Esophagus muscularis mucosa (tissue), 4 donors: ENCODE measurements around the gene EIF2S2. TPM values are rescaled to one million over a fixed set of nuclear protein-coding genes. Genes with fewer than 3 reads are reported as not detected.

Source experiments
- DNase-seq: peaks from one replicate; pipeline ENCODE4 v3.0.0-alpha.2; 2017; ENCODE audit errors: extremely low spot score
- H3K27ac ChIP-seq, 4 donors: fragments of 200-600 bp; sonication (generic); replicated peaks in 1 of 4; 1 replicate in 3 of 4; 2 replicates in 1 of 4; pipeline ENCODE4 v1.5.1; 2016 to 2019; ENCODE audit warnings: mild to moderate bottlenecking in 1 of 4
- H3K27me3 ChIP-seq, 4 donors: fragments of 200-600 bp; sonication (generic); one replicate each; pipeline versions ENCODE4 v1.5.1 to v1.6.0; 2016 to 2019
- H3K36me3 ChIP-seq, 4 donors: fragments of 200-600 bp; sonication (generic); one replicate each; pipeline ENCODE4 v1.5.1; 2016 to 2019
- H3K4me1 ChIP-seq, 4 donors: fragments of 200-600 bp; sonication (generic); one replicate each; pipeline ENCODE4 v1.5.1; 2016 to 2019
- H3K4me3 ChIP-seq, 4 donors: fragments of 200-600 bp; sonication (generic); 1 replicate in 2 of 4; 2 replicates in 2 of 4; pipeline ENCODE4 v1.5.1; 2016 to 2019; ENCODE audit warnings: mild to moderate bottlenecking in 4 of 4, moderate library complexity in 1 of 4
- H3K9me3 ChIP-seq, 4 donors: fragments of 200-600 bp; sonication (generic); 1 replicate in 3 of 4; 2 replicates in 1 of 4; pipeline ENCODE4 v1.5.1; 2016 to 2019
- EP300 ChIP-seq: sonication (generic); formaldehyde crosslinking; IDR thresholded peaks from one replicate; pipeline ENCODE4 v1.6.1; 2017; ENCODE audit warnings: antibody characterized with exemption
- POLR2A ChIP-seq: fragments of 450-650 bp; IDR thresholded peaks from one replicate; pipeline ENCODE4 v1.6.1; 2017; ENCODE audit warnings: antibody characterized with exemption, moderate library complexity, mild to moderate bottlenecking, low read depth
- POLR2AphosphoS5 ChIP-seq, 2 donors: sonication (generic); formaldehyde crosslinking; IDR thresholded peaks; one replicate each; pipeline ENCODE4 v1.6.1; 2017; ENCODE audit warnings: antibody characterized with exemption in 2 of 2
- WGBS: methylation state at CpG from one replicate; pipeline ENCODE4 v1.1.5; 2018; 5-methylcytosine and 5-hydroxymethylcytosine counted together
- intact Hi-C: fragments of 100-400 bp; cut with DNase I; formaldehyde crosslinking; loops from one replicate; pipeline ENCODE4 v1.15.1; 2023
- total RNA-seq, 4 donors: library from RNA; depleted of rRNA; stranded (reverse); fragments of >200 nt; gene quantifications; one replicate each; pipeline versions ENCODE4 v1.1.0 to v1.2.1, GENCODE V29; 2016
- TF ChIP-seq, protein P1 (sequence below), 3 experiments: fragments of 200-600 bp in 2 of 3; fragments of 450-650 bp in 1 of 3; sonication (generic) in 2 of 3; IDR thresholded peaks; one replicate each; pipeline ENCODE4 v1.5.1; 2017 to 2019; ENCODE audit warnings: antibody characterized with exemption in 3 of 3, mild to moderate bottlenecking in 2 of 3, moderate library complexity in 1 of 3

The EIF2S2 gene
- total RNA-seq, 4 donors from 2014 or later, result 48.6 to 64.2 (median 58.7) TPM

DNA sequence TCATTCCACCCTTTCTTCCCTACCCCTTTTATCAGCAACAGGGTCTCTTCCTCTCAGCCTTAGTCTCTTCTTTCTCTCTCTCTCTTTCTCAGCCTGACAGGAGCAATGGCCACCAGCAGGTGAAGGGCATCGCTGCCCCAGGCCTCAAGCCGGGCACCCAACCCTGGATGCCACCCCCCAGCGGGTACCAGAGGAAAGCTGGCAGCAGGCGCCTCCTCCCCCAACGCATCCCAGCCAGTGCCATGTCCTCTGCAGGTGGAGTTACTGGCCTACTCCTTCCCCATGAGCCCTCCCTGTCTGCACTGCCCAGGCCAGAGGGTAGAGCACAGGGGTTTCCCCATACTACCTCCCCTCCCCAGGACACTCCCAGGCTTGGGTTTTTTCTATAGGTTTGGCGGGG lies 32.2 kb downstream of the EIF2S2 start:
- intact Hi-C loops, result no loop called here

DNA sequence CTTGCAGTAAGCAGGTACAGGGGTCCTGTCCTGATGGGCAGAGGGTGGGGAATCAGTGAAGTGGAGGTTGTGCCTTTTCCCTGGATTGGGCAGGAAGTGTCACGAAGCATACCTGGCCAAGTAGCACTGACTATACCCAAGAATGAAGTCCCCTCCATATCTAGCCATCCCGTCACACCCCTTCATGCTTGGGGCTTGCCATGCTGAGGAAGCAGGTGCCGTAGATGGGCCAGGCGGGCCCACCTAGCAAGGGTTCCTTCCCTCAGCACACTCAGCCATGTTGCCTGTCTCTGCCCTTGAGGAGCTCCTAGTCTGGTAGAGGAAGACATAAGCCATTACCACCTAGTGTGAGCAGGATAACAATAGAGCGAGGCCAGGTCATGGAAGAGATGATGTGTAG lies 33.5 kb downstream of the EIF2S2 start:
- H3K4me1 ChIP-seq, result peaks cover 13 to 21% (median 13%) of the 10 kb centered on the region in 4 donors
- 100% methylated on average over 5 of the region's 5 CpGs for WGBS
- intact Hi-C loops, result no loop called here
- H3K27ac ChIP-seq, result no peak overlapping the region
- no peaks in the 10 kb centered on the region for H3K9me3 ChIP-seq
- H3K4me3 ChIP-seq, result no peak overlapping the region
- H3K36me3 ChIP-seq, result peaks cover 9 to 86% (median 79%) of the 10 kb centered on the region in 4 donors
- no peaks in the 10 kb centered on the region for H3K27me3 ChIP-seq
- DNase-seq, result no peak
- TF ChIP-seq, protein P1, sequence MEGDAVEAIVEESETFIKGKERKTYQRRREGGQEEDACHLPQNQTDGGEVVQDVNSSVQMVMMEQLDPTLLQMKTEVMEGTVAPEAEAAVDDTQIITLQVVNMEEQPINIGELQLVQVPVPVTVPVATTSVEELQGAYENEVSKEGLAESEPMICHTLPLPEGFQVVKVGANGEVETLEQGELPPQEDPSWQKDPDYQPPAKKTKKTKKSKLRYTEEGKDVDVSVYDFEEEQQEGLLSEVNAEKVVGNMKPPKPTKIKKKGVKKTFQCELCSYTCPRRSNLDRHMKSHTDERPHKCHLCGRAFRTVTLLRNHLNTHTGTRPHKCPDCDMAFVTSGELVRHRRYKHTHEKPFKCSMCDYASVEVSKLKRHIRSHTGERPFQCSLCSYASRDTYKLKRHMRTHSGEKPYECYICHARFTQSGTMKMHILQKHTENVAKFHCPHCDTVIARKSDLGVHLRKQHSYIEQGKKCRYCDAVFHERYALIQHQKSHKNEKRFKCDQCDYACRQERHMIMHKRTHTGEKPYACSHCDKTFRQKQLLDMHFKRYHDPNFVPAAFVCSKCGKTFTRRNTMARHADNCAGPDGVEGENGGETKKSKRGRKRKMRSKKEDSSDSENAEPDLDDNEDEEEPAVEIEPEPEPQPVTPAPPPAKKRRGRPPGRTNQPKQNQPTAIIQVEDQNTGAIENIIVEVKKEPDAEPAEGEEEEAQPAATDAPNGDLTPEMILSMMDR (IDR thresholded peaks at IDR 0.05), result no peak
- TF ChIP-seq POLR2A (no peak), POLR2AphosphoS5 (IDR thresholded peaks at IDR 0.05) (no peak), EP300 (no peak)

More for the DNA sequence above, 32.2 kb downstream of the EIF2S2 start:
- Histone ChIP-seq H3K27ac (no peak overlapping the region), H3K4me1 (peaks cover 18 to 32% (median 18%) of the 10 kb centered on the region in 4 donors), H3K9me3 (no peaks in the 10 kb centered on the region), H3K27me3 (no peaks in the 10 kb centered on the region), H3K4me3 (no peak overlapping the region), H3K36me3 (peaks cover 9 to 82% (median 71%) of the 10 kb centered on the region in 4 donors)
- WGBS, result 100% methylated on average over 4 of the region's 6 CpGs
- DNase-seq, result no peak
- TF ChIP-seq POLR2AphosphoS5 (IDR thresholded peaks at IDR 0.05) (no peak), POLR2A (no peak), EP300 (no peak)
- TF ChIP-seq, protein P1 (IDR thresholded peaks at IDR 0.05), result no peak

DNA sequence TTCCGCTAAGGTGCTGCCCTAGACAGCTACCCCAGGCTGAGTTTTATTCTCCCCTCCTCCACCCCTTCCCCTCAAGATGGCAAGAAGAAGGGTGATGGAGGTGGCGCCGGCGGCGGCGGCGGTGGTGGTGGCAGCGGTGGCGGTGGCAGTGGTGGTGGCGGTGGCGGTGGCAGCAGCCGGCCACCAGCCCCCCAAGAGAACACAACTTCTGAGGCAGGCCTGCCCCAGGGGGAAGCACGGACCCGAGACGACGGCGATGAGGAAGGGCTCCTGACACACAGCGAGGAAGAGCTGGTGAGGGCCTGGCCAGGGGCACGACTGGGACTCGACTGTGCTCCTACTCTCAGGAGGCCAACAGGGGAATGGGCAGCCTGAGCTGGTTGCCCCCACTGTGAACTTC lies 35.1 kb downstream of the EIF2S2 start:
- Histone ChIP-seq H3K36me3 (peaks cover 9 to 96% (median 84%) of the 10 kb centered on the region in 4 donors), H3K4me3 (no peak overlapping the region), H3K27ac (no peak overlapping the region), H3K9me3 (no peaks in the 10 kb centered on the region), H3K4me1 (peaks cover 0 to 6% (median 0%) of the 10 kb centered on the region in 4 donors), H3K27me3 (no peaks in the 10 kb centered on the region)
- no peak for DNase-seq
- 89% methylated on average over 20 of the region's 20 CpGs for WGBS
- TF ChIP-seq, protein P1 (IDR thresholded peaks at IDR 0.05), result no peak
- TF ChIP-seq POLR2AphosphoS5 (IDR thresholded peaks at IDR 0.05), result no peak
- TF ChIP-seq POLR2A, result no peak
- no peak for TF ChIP-seq EP300
- intact Hi-C loops, result no loop called here

DNA sequence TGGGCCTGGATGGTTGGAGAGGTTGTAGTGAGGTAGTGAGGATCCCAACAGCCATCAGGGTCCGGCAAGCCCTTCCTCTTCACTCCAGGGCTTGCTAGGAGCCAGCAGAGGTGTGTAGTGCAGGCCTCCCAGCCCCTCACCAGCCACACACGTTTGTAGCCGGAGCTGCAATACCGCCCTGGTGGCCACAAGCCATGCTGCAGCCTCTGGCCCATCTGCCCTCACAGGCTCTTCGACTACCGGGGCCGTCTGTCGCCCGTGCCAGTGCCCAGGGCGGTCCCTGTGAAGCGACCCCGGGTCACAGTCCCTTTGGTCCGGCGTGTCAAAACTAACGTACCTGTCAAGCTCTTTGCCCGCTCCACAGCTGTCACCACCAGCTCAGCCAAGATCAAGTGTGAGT lies 36.4 kb downstream of the EIF2S2 start:
- Histone ChIP-seq H3K4me1 (no peaks in the 10 kb centered on the region), H3K27me3 (no peaks in the 10 kb centered on the region), H3K36me3 (peaks cover 9 to 85% (median 74%) of the 10 kb centered on the region in 4 donors), H3K4me3 (no peak overlapping the region), H3K27ac (no peak overlapping the region), H3K9me3 (no peaks in the 10 kb centered on the region)
- no peak for DNase-seq
- TF ChIP-seq POLR2AphosphoS5 (IDR thresholded peaks at IDR 0.05) (no peak), EP300 (no peak), POLR2A (no peak)
- TF ChIP-seq, protein P1 (IDR thresholded peaks at IDR 0.05), result no peak
- 93% methylated on average over 16 of the region's 16 CpGs for WGBS
- intact Hi-C loops, result no loop called here
